Measurements from ENCODE around the gene CRIP2. TPM values are rescaled to one million over a fixed set of nuclear protein-coding genes. Genes with fewer than 3 reads are reported as not detected.

The CRIP2 gene
- total and polyA plus RNA-seq, 2 donors (not counting 1 experiment from before 2014, with no cell fraction given): 6.0 to 81.6 TPM

- Histone ChIP-seq H3K4me3 (ENCODE audit: control extremely low read depth in 1 of 5, extremely low read depth in 1 of 5, insufficient read depth in 1 of 5, low read depth in 2 of 5, low read length in 4 of 5) (peak overlapping the region in 2 of 5 experiments; percentile 38 to 49), H2AFZ (ENCODE audit: insufficient read depth, low read depth, low read length, poor library complexity, severe bottlenecking) (no peak overlapping the region), H3K4me1 (ENCODE audit: control insufficient read depth in 2 of 2, insufficient read depth in 2 of 2, low read length in 2 of 2) (peaks cover 71 to 79% of the 10 kb centered on the region in 2 donors), H3K27ac (ENCODE audit: low read length in 2 of 2) (peak overlapping the region; percentile 34 to 54), H3K36me3 (replicated peaks in 1 of 2; ENCODE audit: control extremely low read depth in 1 of 2, control insufficient read depth in 1 of 2, extremely low read depth in 1 of 2, insufficient read depth in 2 of 2, low read length in 1 of 2) (no peaks in the 10 kb centered on the region), H3K79me2 (ENCODE audit: control insufficient read depth, insufficient read depth, low read length) (no peaks in the 10 kb centered on the region), H4K20me1 (ENCODE audit: control insufficient read depth, insufficient read depth, low read length, poor library complexity, severe bottlenecking) (peaks cover 10% of the 10 kb centered on the region), H3K9me3 (ENCODE audit: control extremely low read depth in 1 of 3, control insufficient read depth in 2 of 3, insufficient read depth in 1 of 3, low read length in 2 of 3) (peaks cover 0 to 40% (median 0%) of the 10 kb centered on the region in 3 donors), H3K9ac (ENCODE audit: low read length) (peak overlapping the region; percentile 43), H3K27me3 (replicated peaks in 1 of 4; ENCODE audit: control extremely low read depth in 1 of 4, control insufficient read depth in 3 of 4, insufficient read depth in 4 of 4, low read length in 3 of 4) (peaks cover 0 to 39% (median 11%) of the 10 kb centered on the region in 4 experiments), H3K4me2 (replicated peaks; ENCODE audit: low read depth, low read length, poor library complexity, severe bottlenecking) (peak overlapping the region; percentile 95)
- no peaks in the 10 kb centered on the region for H3K9me3 Mint-ChIP-seq (ENCODE audit: insufficient read depth)
- ChIA-PET POLR2A (interaction anchor here (0.6 to 1.2 kb wide), 3 partner anchors 12 to 467 kb away, joined by 3 to 6 read pairs (median 3); no protein-coding TSS in a partner anchor), CTCF (interaction anchor here (7.3 kb wide), 1 partner anchor 13 kb away, joined by 121 read pairs; the partner anchor contains the start of gene TEDC1)
- no peaks in the 10 kb centered on the region for H3K27me3 Mint-ChIP-seq
- H3K27ac Mint-ChIP-seq: peak overlapping the region; percentile 89
- 7% methylated on average over 44 of the region's 56 CpGs for WGBS (ENCODE audit: insufficient coverage)
- ATAC-seq (ENCODE audit: low read depth): peak; percentile 7
- peak; percentile 90 for DNase-seq
- peaks cover 64% of the 10 kb centered on the region for H3K4me1 Mint-ChIP-seq
- intact Hi-C loops (cut with micrococcal nuclease): no loop called here
- TF ChIP-seq CTCF (IDR thresholded peaks at IDR 0.05) (no peak), EZH2 (IDR thresholded peaks at IDR 0.05; ENCODE audit: borderline replicate concordance, insufficient read depth, low read depth, low read length, poor library complexity, severe bottlenecking) (no peak)
- peak overlapping the region; percentile 70 for H3K4me3 Mint-ChIP-seq
These were observed 3.2 kb downstream of the CRIP2 start for GRCh38 chr14:105477660-105478397.

Data from B cell (primary cell).